GM12892 (cell line): Measurements from ENCODE around the gene CDKN2B-AS1.

Experiments
- POLR2A ChIP-seq: IDR thresholded peaks from 2 replicates; pipeline ENCODE4 v1.6.1; 2011; ENCODE audit warnings: low read depth, low read length, control low read depth
- TAF1 ChIP-seq: IDR thresholded peaks from 2 replicates; pipeline ENCODE4 v1.6.1; 2011; ENCODE audit warnings: low read depth, mild to moderate bottlenecking, control low read depth, low read length, borderline replicate concordance

GRCh38 chr9:22045423-22045822 lies 50.8 kb downstream of the CDKN2B-AS1 start:
- TF ChIP-seq TAF1 = no peak
- TF ChIP-seq POLR2A = no peak
